Testis (tissue), 2 donors: ENCODE measurements around the gene NACA.

Experiments used
- CTCF ChIP-seq, 3 experiments: fragments of 450-650 bp in 2 of 3; fragments of 200-600 bp in 1 of 3; sonication (generic) in 1 of 3; IDR thresholded peaks; one replicate each; pipeline ENCODE4 v1.5.1; 2016 to 2019; ENCODE audit warnings: antibody characterized with exemption in 3 of 3, mild to moderate bottlenecking in 2 of 3, moderate library complexity in 1 of 3
- POLR2A ChIP-seq: fragments of 450-650 bp; IDR thresholded peaks from one replicate; pipeline ENCODE4 v1.6.1; 2017; ENCODE audit warnings: antibody characterized with exemption, mild to moderate bottlenecking, moderate library complexity

DNA sequence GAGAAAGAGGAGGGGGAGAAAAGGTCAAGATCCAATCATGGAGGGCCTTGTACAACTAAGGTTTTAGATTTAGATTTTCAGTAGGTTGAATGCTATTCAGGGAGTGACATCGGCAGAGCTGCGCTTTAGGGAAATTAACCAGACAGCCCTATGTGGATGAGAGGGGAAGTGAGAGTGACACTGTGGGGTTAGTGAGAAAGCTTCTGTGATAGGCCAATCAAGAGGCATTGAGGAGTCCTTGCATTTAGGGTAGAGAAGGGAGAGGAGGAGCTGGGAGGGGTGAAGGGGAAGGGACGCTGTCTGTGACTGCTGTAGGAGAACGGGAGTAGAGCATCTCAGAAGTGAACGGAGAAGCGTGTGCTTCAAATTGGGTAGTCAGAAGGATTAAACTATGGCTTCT, 41.4 kb upstream of the NACA start:
- TF ChIP-seq POLR2A, result no peak
- no peak for TF ChIP-seq CTCF (IDR thresholded peaks at IDR 0.05)
